Sigmoid colon (tissue), 7 donors: ENCODE results near the gene KMT2D. TPM values are rescaled to one million over a fixed set of nuclear protein-coding genes. Genes with fewer than 3 reads are reported as not detected.
A peak's percentile ranks its signal among the peaks of the same experiment; 100 is the strongest.
"Not testable (repeated sequence)": the region's sequence is repeated elsewhere in the genome, so short reads cannot be mapped to it uniquely, and the experiment has no call there.

Experiments used
- DNase-seq: peaks from one replicate; pipeline ENCODE4 v3.0.0-alpha.2; 2019
- H3K27ac ChIP-seq, 4 donors: fragments of 200-600 bp; sonication (generic); one replicate each; pipeline ENCODE4 v1.5.1; 2016 to 2019; ENCODE audit warnings: mild to moderate bottlenecking in 1 of 4
- H3K27me3 ChIP-seq, 3 donors: fragments of 200-600 bp; sonication (generic); one replicate each; pipeline ENCODE4 v1.5.1; 2019; ENCODE audit warnings: mild to moderate bottlenecking in 1 of 3
- H3K36me3 ChIP-seq, 4 donors: fragments of 200-600 bp; sonication (generic); one replicate each; pipeline ENCODE4 v1.5.1; 2016 to 2019
- H3K4me1 ChIP-seq, 4 donors: fragments of 200-600 bp; sonication (generic); one replicate each; pipeline ENCODE4 v1.5.1; 2017 to 2019
- H3K4me3 ChIP-seq, 4 donors: fragments of 200-600 bp; sonication (generic); one replicate each; pipeline ENCODE4 v1.5.1; 2017 to 2019; ENCODE audit warnings: mild to moderate bottlenecking in 2 of 4, moderate library complexity in 1 of 4
- H3K9me3 ChIP-seq, 4 donors: fragments of 200-600 bp in 3 of 4; sonication (generic) in 3 of 4; one replicate each; pipeline versions ENCODE4 v1.5.1 to v1.6.1; 2013 to 2019
- CTCF ChIP-seq, 4 experiments: fragments of 450-650 bp in 3 of 4; fragments of 200-600 bp in 1 of 4; IDR thresholded peaks; one replicate each; pipeline ENCODE4 v1.5.1; 2016 to 2019; ENCODE audit warnings: antibody characterized with exemption in 4 of 4, mild to moderate bottlenecking in 3 of 4, moderate library complexity in 2 of 4
- EP300 ChIP-seq, 4 donors: sonication (generic); formaldehyde crosslinking; IDR thresholded peaks; one replicate each; pipeline ENCODE4 v1.6.1; 2017; ENCODE audit warnings: antibody characterized with exemption in 4 of 4
- POLR2A ChIP-seq, 2 donors: fragments of 450-650 bp; IDR thresholded peaks; one replicate each; pipeline ENCODE4 v1.6.1; 2016; ENCODE audit warnings: antibody characterized with exemption in 2 of 2, mild to moderate bottlenecking in 2 of 2, moderate library complexity in 2 of 2
- POLR2AphosphoS5 ChIP-seq, 4 donors: sonication (generic); formaldehyde crosslinking; IDR thresholded peaks; one replicate each; pipeline ENCODE4 v1.6.1; 2017; ENCODE audit warnings: antibody characterized with exemption in 4 of 4
- WGBS, 2 donors: extraction: QIAGEN DNeasy Blood & Tissue Kit; methylation state at CpG; one replicate each; pipeline ENCODE4 v1.1.7; 2013; 5-methylcytosine and 5-hydroxymethylcytosine counted together
- intact Hi-C: fragments of 100-400 bp; cut with DNase I; formaldehyde crosslinking; loops from one replicate; pipeline ENCODE4 v1.15.1; 2023
- polyA plus RNA-seq, 3 donors: library from polyadenylated mRNA; stranded (reverse); fragments of 200-250 nt; gene quantifications; one replicate each; pipeline ENCODE4 v1.2.3, GENCODE V29; 2013
- total RNA-seq, 4 donors: library from RNA; depleted of rRNA; stranded (reverse); fragments of >200 nt; gene quantifications; one replicate each; pipeline ENCODE4 v1.1.0, GENCODE V29; 2016
- donor health status: healthy with polysubstance abuse.
- donor health status: Bipolar disorder and iron deficiency.
- donor health status: healthy.

KMT2D gene
- total and polyA plus RNA-seq, 7 donors: 1.8 to 61.8 (median 23.7) TPM

GRCh38 chr12:49068879-49069506 lies 8.4 kb upstream of the KMT2D start:
- WGBS, 2 donors: 13 to 25% methylated on average over 21 of the region's 21 CpGs

GRCh38 chr12:49066120-49066519 lies 5.5 kb upstream of the KMT2D start:
- Histone ChIP-seq H3K4me1 (peaks cover 0 to 23% (median 18%) of the 10 kb centered on the region in 4 donors), H3K4me3 (no peak overlapping the region), H3K36me3 (no peaks in the 10 kb centered on the region), H3K27me3 (no peaks in the 10 kb centered on the region), H3K27ac (no peak overlapping the region), H3K9me3 (no peaks in the 10 kb centered on the region)
- TF ChIP-seq EP300 (IDR thresholded peaks at IDR 0.05) (no peak), CTCF (IDR thresholded peaks at IDR 0.05) (no peak), POLR2AphosphoS5 (IDR thresholded peaks at IDR 0.05) (no peak), POLR2A (IDR thresholded peaks at IDR 0.05) (no peak)
- WGBS, 2 donors: 87 to 89% methylated on average over 4 of the region's 4 CpGs
- no peak for DNase-seq
- intact Hi-C loops: no loop called here

More at GRCh38 chr12:49068879-49069506, 8.4 kb upstream of the KMT2D start:
- no peak for DNase-seq
- Histone ChIP-seq H3K9me3 (no peaks in the 10 kb centered on the region), H3K4me3 (peak overlapping the region; percentile 61 to 74 (median 67)), H3K27ac (peak overlapping the region; percentile 65 to 75 (median 68)), H3K36me3 (no peaks in the 10 kb centered on the region), H3K27me3 (no peaks in the 10 kb centered on the region), H3K4me1 (peaks cover 0 to 16% (median 12%) of the 10 kb centered on the region in 4 donors)
- intact Hi-C loops: no loop called here
- TF ChIP-seq POLR2AphosphoS5 (IDR thresholded peaks at IDR 0.05) (no peak), POLR2A (IDR thresholded peaks at IDR 0.05) (no peak), EP300 (IDR thresholded peaks at IDR 0.05) (no peak), CTCF (IDR thresholded peaks at IDR 0.05) (no peak)

GRCh38 chr12:49064767-49065152 lies 4.2 kb upstream of the KMT2D start:
- no peak for DNase-seq
- intact Hi-C loops: loop anchor here (1.0 to 5.0 kb wide), 2 partner anchors 57 to 123 kb away; partner anchors contain the start of gene TUBA1A
- WGBS, 2 donors: 95 to 97% methylated on average over 5 of the region's 5 CpGs
- Histone ChIP-seq H3K27me3 (no peaks in the 10 kb centered on the region), H3K4me1 (peaks cover 0 to 16% (median 12%) of the 10 kb centered on the region in 4 donors), H3K27ac (no peak overlapping the region), H3K9me3 (no peaks in the 10 kb centered on the region), H3K4me3 (no peak overlapping the region), H3K36me3 (no peaks in the 10 kb centered on the region)
- TF ChIP-seq CTCF (IDR thresholded peaks at IDR 0.05): no peak
- no peak for TF ChIP-seq POLR2AphosphoS5 (IDR thresholded peaks at IDR 0.05)
- no peak for TF ChIP-seq POLR2A (IDR thresholded peaks at IDR 0.05)
- TF ChIP-seq EP300 (IDR thresholded peaks at IDR 0.05): no peak

GRCh38 chr12:49061916-49062315 lies 1.3 kb upstream of the KMT2D start:
- not testable (repeated sequence) for H3K27ac ChIP-seq, H3K9me3 ChIP-seq, H3K27me3 ChIP-seq, H3K4me3 ChIP-seq, H3K36me3 ChIP-seq, DNase-seq
- intact Hi-C loops: loop anchor here (1.0 to 5.0 kb wide), 2 partner anchors 125 to 174 kb away; partner anchors contain the start of gene TUBA1A
- H3K4me1 ChIP-seq: peaks cover 0 to 37% (median 28%) of the 10 kb centered on the region in 4 donors
- 93 to 95% methylated on average over 17 of the region's 17 CpGs for WGBS, 2 donors

GRCh38 chr12:49061157-49061650 lies 610 bp upstream of the KMT2D start:
- no peak for DNase-seq

More at GRCh38 chr12:49061157-49061650, 610 bp upstream of the KMT2D start:
- Histone ChIP-seq H3K27ac (peak overlapping the region; percentile 94 to 99 (median 96)), H3K4me3 (peak overlapping the region; percentile 87 to 100 (median 98)), H3K36me3 (no peaks in the 10 kb centered on the region), H3K27me3 (no peaks in the 10 kb centered on the region), H3K4me1 (peaks cover 0 to 44% (median 35%) of the 10 kb centered on the region in 4 donors), H3K9me3 (no peaks in the 10 kb centered on the region)
- WGBS, 2 donors: 4 to 11% methylated on average over 16 of the region's 16 CpGs
- intact Hi-C loops: loop anchor here (1.0 to 5.0 kb wide), 2 partner anchors 126 to 175 kb away; partner anchors contain the start of gene TUBA1A
- TF ChIP-seq POLR2AphosphoS5 (IDR thresholded peaks at IDR 0.05) (no peak), CTCF (IDR thresholded peaks at IDR 0.05) (no peak), POLR2A (IDR thresholded peaks at IDR 0.05) (no peak), EP300 (IDR thresholded peaks at IDR 0.05) (no peak)
